ENCODE data around the gene WDR64. TPM values are rescaled to one million over a fixed set of nuclear protein-coding genes. Genes with fewer than 3 reads are reported as not detected.
"Not testable (repeated sequence)": the region's sequence is repeated elsewhere in the genome, so short reads cannot be mapped to it uniquely, and the experiment has no call there.

The WDR64 gene
- total RNA-seq, 1 donor from 2014 or later: not detected

- DNase-seq (ENCODE audit: low read depth, low spot score): no peak
- Mint-ChIP-seq H3K9me3 (no peaks in the 10 kb centered on the region), H3K4me1 (no peaks in the 10 kb centered on the region), H3K36me3 (ENCODE audit: low read depth) (no peaks in the 10 kb centered on the region), H3K27me3 (ENCODE audit: low read depth) (no peaks in the 10 kb centered on the region), H3K27ac (ENCODE audit: unreplicated experiment) (no peak overlapping the region), H3K4me3 (no peak overlapping the region)
- TF ChIP-seq CTCF (conservative IDR thresholded peaks at IDR 0.05): no peak
Observed at GRCh38 chr1:241658081-241658793, 6.2 kb downstream of the WDR64 start.

- H3K9me3 Mint-ChIP-seq; DNase-seq (ENCODE audit: low read depth, low spot score): not testable (repeated sequence)
Observed at GRCh38 chr1:241659016-241659415, 6.9 kb downstream of the WDR64 start.

GRCh38 chr1:241660424-241660972 is 8.4 kb downstream of the WDR64 start:
- DNase-seq (ENCODE audit: low read depth, low spot score): no peak
- TF ChIP-seq CTCF (conservative IDR thresholded peaks at IDR 0.05): no peak
- H3K9me3 Mint-ChIP-seq: no peaks in the 10 kb centered on the region
- H3K36me3 Mint-ChIP-seq (ENCODE audit: low read depth): no peaks in the 10 kb centered on the region
- H3K27ac Mint-ChIP-seq (ENCODE audit: unreplicated experiment): no peak overlapping the region
- H3K27me3 Mint-ChIP-seq (ENCODE audit: low read depth): no peaks in the 10 kb centered on the region
- no peak overlapping the region for H3K4me3 Mint-ChIP-seq
- no peaks in the 10 kb centered on the region for H3K4me1 Mint-ChIP-seq

More at GRCh38 chr1:241659016-241659415, 6.9 kb downstream of the WDR64 start:
- H3K27ac Mint-ChIP-seq (ENCODE audit: unreplicated experiment); H3K27me3 Mint-ChIP-seq (ENCODE audit: low read depth); H3K4me1 Mint-ChIP-seq; H3K36me3 Mint-ChIP-seq (ENCODE audit: low read depth); H3K4me3 Mint-ChIP-seq: not testable (repeated sequence)

- Mint-ChIP-seq H3K4me3 (no peak overlapping the region), H3K27me3 (ENCODE audit: low read depth) (no peaks in the 10 kb centered on the region), H3K36me3 (ENCODE audit: low read depth) (no peaks in the 10 kb centered on the region), H3K4me1 (no peaks in the 10 kb centered on the region), H3K9me3 (no peaks in the 10 kb centered on the region), H3K27ac (ENCODE audit: unreplicated experiment) (no peak overlapping the region)
- DNase-seq (ENCODE audit: low read depth, low spot score): no peak
- no peak for TF ChIP-seq CTCF (conservative IDR thresholded peaks at IDR 0.05)
Observed at GRCh38 chr1:241666419-241666818, 14.3 kb downstream of the WDR64 start.

GRCh38 chr1:241672301-241672700 is 20.2 kb downstream of the WDR64 start:
- H3K36me3 Mint-ChIP-seq (ENCODE audit: low read depth): no peaks in the 10 kb centered on the region

More at GRCh38 chr1:241672301-241672700, 20.2 kb downstream of the WDR64 start:
- no peak for TF ChIP-seq CTCF (conservative IDR thresholded peaks at IDR 0.05)
- no peak for DNase-seq (ENCODE audit: low read depth, low spot score)
- no peak overlapping the region for H3K4me3 Mint-ChIP-seq
- no peak overlapping the region for H3K27ac Mint-ChIP-seq (ENCODE audit: unreplicated experiment)
- peaks cover 7% of the 10 kb centered on the region for H3K27me3 Mint-ChIP-seq (ENCODE audit: low read depth)
- no peaks in the 10 kb centered on the region for H3K4me1 Mint-ChIP-seq
- no peaks in the 10 kb centered on the region for H3K9me3 Mint-ChIP-seq

Measured in neural crest cell (in vitro differentiated cells).